ENCODE results near the gene PDCD7. TPM values are rescaled to one million over a fixed set of nuclear protein-coding genes. Genes with fewer than 3 reads are reported as not detected.

PDCD7 gene
- total and polyA plus RNA-seq, 2 of the 13 experiments (the other 11 are each of a cell fraction or from before 2014, with no cell fraction given): 10.1 to 14.7 TPM

DNA sequence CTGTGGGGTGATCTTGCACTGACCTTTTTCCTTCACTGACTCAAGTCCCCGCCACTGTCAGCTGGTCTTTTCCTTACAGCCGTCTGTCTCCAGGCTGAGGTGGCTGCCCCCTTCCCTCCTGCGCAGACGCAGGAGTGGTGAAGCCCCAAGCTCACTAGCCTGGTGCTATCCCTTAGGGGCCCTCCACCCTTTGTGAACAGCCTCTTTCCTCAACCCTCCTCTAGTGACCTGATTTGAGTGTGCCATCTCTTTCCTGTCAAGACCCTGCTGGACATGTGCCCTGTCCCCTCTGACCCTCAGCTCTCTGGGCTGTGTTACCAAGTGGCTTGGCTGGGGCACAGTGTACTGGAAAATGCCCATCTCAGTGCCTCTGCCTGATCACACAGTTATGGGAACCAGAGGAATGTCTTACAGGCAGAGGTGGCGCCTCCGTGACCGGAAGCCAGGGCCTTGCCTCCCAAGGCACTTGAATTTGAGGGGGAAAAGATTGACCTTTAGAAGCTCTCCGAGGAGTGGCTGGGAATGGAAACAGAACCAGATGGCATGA lies 48.3 kb downstream of the PDCD7 start:
- WGBS (ENCODE audit: low lambda C conversion rate): 67% methylated on average over 7 of the region's 8 CpGs
- Histone ChIP-seq H3K79me2 (ENCODE audit: insufficient read depth, low read length) (no peaks in the 10 kb centered on the region), H3K36me3 (replicated peaks in 1 of 2; ENCODE audit: control insufficient read depth in 1 of 2, insufficient read depth in 2 of 2, low read length in 2 of 2) (no peaks in the 10 kb centered on the region), H3K9me3 (ENCODE audit: low read length) (no peaks in the 10 kb centered on the region), H3K4me2 (ENCODE audit: low read depth, low read length) (peak overlapping the region; percentile 89; the same call in 1 of the 2 replicates), H2AFZ (ENCODE audit: low read length) (no peak overlapping the region), H3K4me1 (ENCODE audit: insufficient read depth, low read length) (peaks cover 100% of the 10 kb centered on the region), H3K9ac (ENCODE audit: insufficient read depth, low read depth, low read length) (no peak overlapping the region), H3K27ac (ENCODE audit: extremely low read length, insufficient read depth, low read length) (no peak overlapping the region), H3K27me3 (ENCODE audit: control insufficient read depth in 1 of 2, insufficient read depth in 2 of 2, low read length in 2 of 2) (peaks cover 0 to 21% of the 10 kb centered on the region in 2 experiments; a peak in 2 of 5 replicates), H3K4me3 (replicated peaks in 1 of 3; ENCODE audit: insufficient read depth in 1 of 3, low read depth in 2 of 3, low read length in 3 of 3) (no peak overlapping the region; a peak in 1 of 6 replicates), H4K20me1 (ENCODE audit: insufficient read depth, low read length) (no peaks in the 10 kb centered on the region)
- BruUV-seq (replicated peaks): no TSS peak
- DNase-seq (ENCODE audit: low spot score) (no peak), ATAC-seq (no peak), FAIRE-seq (no peak)
- TF ChIP-seq CHCHD3 (CRISPR knock-in tag; IDR thresholded peaks at IDR 0.05) (no peak), ZFP82 (CRISPR knock-in tag; IDR thresholded peaks at IDR 0.05; ENCODE audit: borderline replicate concordance) (no peak), ZNF598 (CRISPR knock-in tag; IDR thresholded peaks at IDR 0.05; ENCODE audit: borderline replicate concordance) (no peak), TSC22D2 (CRISPR knock-in tag; IDR thresholded peaks at IDR 0.05; ENCODE audit: borderline replicate concordance) (no peak), ZFX (CRISPR knock-in tag; IDR thresholded peaks at IDR 0.05; ENCODE audit: low read depth) (no peak)
- TF ChIP-seq, protein P1, sequence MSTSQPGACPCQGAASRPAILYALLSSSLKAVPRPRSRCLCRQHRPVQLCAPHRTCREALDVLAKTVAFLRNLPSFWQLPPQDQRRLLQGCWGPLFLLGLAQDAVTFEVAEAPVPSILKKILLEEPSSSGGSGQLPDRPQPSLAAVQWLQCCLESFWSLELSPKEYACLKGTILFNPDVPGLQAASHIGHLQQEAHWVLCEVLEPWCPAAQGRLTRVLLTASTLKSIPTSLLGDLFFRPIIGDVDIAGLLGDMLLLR (CRISPR knock-in tag; IDR thresholded peaks at IDR 0.05): no peak
- TF ChIP-seq, protein P2, sequence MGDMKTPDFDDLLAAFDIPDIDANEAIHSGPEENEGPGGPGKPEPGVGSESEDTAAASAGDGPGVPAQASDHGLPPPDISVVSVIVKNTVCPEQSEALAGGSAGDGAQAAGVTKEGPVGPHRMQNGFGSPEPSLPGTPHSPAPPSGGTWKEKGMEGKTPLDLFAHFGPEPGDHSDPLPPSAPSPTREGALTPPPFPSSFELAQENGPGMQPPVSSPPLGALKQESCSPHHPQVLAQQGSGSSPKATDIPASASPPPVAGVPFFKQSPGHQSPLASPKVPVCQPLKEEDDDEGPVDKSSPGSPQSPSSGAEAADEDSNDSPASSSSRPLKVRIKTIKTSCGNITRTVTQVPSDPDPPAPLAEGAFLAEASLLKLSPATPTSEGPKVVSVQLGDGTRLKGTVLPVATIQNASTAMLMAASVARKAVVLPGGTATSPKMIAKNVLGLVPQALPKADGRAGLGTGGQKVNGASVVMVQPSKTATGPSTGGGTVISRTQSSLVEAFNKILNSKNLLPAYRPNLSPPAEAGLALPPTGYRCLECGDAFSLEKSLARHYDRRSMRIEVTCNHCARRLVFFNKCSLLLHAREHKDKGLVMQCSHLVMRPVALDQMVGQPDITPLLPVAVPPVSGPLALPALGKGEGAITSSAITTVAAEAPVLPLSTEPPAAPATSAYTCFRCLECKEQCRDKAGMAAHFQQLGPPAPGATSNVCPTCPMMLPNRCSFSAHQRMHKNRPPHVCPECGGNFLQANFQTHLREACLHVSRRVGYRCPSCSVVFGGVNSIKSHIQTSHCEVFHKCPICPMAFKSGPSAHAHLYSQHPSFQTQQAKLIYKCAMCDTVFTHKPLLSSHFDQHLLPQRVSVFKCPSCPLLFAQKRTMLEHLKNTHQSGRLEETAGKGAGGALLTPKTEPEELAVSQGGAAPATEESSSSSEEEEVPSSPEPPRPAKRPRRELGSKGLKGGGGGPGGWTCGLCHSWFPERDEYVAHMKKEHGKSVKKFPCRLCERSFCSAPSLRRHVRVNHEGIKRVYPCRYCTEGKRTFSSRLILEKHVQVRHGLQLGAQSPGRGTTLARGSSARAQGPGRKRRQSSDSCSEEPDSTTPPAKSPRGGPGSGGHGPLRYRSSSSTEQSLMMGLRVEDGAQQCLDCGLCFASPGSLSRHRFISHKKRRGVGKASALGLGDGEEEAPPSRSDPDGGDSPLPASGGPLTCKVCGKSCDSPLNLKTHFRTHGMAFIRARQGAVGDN (CRISPR knock-in tag; IDR thresholded peaks at IDR 0.05): peak; percentile 25
- ChIA-PET CTCF (ENCODE audit: low intra/inter-chr PET ratio, low total read pairs) (interaction anchor here (2.2 to 6.7 kb wide), 3 partner anchors 16 to 52 kb away, joined by 10 to 54 read pairs (median 34); no protein-coding TSS in a partner anchor), POLR2A (interaction anchor here (0.9 to 1.4 kb wide), 2 partner anchors 10 to 40 kb away, joined by 3 to 4 read pairs; partner anchors contain the start of gene SLC51B)
- intact Hi-C loops (cut with micrococcal nuclease; ENCODE audit: unreplicated experiment) (no loop called here), in situ Hi-C loops (cut with HindIII; ENCODE audit: extremely low pct_ligation_motif_present, low pct_unique_long_range_greater_than_20kb) (loop anchor here (5.0 to 10.0 kb wide), 2 partner anchors 33 to 50 kb away; no protein-coding TSS in a partner anchor)

Data from HepG2 (cell line).